NCI-H2227 treated with DMSO at 0.1 percent for 48 hours (cell line): ENCODE data around the gene CHRM1.
"Not testable (repeated sequence)": the region's sequence is repeated elsewhere in the genome, so short reads cannot be mapped to it uniquely, and the experiment has no call there.

Experiments
- DNase-seq: peaks from one replicate; lab custom pipeline; 2025; lab: John Stamatoyannopoulos, UW

The CHRM1 gene

DNA sequence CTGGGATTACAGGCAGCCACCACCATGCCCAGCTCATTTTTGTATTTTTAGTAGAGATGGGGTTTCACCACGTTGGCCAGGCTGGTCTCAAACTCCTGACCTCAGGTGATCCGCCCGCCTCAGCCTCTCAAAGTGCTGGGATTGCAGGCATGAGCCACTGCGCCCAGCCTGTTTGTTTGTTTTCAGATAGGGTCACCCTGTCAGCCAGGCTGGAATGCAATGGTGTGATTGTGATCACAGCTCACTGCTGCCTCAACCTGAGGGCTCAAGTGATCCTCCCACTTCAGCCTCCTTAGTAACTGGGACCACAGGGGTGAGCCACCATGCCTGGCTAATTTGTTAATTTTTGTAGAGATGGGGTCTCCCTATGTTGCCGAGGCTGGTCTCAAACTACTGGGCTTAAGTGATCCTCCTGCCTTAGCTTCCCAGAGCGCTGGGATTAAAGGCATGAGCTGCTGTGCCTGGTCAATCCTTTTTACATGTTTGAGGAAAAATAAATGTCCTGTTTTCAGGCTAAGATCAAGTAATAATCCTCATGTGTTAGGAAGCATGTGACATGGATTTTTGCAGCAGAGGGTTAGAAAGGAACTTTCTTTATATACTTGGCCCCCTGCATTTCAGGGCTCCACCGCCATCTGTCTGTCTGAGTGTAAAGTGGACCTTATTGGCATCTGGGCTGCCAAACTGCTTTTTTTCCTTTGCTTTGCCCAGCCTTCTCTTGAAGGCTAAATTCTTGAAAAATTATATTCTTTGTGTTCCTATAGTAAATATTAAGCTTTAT, 45.3 kb downstream of the CHRM1 start:
- no peak for DNase-seq

GRCh38 chr11:62874851-62875250, 46.3 kb downstream of the CHRM1 start:
- no peak for DNase-seq

DNA sequence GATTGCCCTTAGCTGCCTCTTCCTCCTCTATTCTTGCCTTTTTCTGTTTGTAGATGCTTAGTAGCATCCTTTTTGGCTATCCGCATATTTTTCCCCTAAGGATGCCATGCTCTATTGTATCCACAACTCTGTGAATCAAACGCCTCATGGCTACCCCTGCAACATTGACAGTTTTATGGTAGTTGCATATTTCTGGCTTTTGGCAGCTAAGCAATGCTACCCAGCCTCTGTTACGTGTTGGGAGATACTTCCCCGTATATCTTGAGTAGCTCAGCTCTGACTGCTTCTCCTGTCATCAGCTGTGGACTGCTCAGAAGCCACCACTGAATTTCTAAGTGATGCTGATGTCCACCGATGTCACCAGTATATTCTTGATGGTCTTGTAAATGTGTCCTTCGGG, 55.5 kb downstream of the CHRM1 start:
- no peak for DNase-seq

DNA sequence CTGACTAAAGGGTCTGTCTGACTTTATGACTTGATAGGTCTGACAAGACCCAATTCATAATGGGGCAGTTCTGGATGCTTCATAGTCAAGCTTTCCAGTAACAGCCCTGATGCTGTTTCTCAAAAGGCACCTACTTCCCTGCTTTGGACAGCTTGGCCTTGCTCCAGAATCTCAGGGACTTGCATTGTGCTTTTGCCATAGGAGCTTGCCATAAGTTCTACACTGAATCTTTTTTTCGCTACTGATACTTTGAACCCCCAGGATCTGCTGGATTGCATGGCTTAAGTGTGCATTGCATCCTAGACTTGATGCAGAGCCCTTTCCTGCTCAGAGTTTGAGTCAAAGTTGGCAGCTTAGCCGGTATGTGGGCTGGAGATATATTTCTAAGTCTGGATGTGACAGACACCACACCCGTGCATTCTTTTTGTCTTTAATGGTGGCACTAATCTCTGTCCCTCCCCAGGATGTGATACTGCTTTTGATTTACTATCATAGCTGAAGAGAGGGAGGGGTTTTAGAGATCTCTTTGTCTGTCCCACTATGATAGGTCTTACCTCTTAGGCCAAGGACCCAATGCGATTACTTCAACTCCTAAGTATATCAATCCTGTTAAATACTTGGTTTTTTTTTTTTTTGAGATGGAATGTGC, 57.4 kb downstream of the CHRM1 start:
- DNase-seq: no peak

- DNase-seq: not testable (repeated sequence)
Measured at GRCh38 chr11:62861564-62862192, 59.5 kb downstream of the CHRM1 start.

- no peak for DNase-seq
Measured at GRCh38 chr11:62860835-62861563, 60.2 kb downstream of the CHRM1 start.

- DNase-seq: not testable (repeated sequence)
Measured at GRCh38 chr11:62859281-62859703, 61.9 kb downstream of the CHRM1 start.
